HG03175 (cell line): ENCODE measurements around the gene CADPS.
A peak's percentile ranks its signal among the peaks of the same experiment; 100 is the strongest.

Source experiments
- ATAC-seq: cut with Tn5 transposase; IDR thresholded peaks from one replicate; pipeline ENCODE4 v1.9.1; 2021; ENCODE audit warnings: mild to moderate bottlenecking, moderate library complexity; ENCODE audit not compliant: unreplicated experiment

CADPS gene

GRCh38 chr3:62873761-62874710 lies 1.2 kb downstream of the CADPS start:
- no peak for ATAC-seq

- no peak for ATAC-seq
Measured at GRCh38 chr3:62873451-62873760, 1.8 kb downstream of the CADPS start.

- ATAC-seq = no peak
Measured at GRCh38 chr3:62872318-62872717, 2.9 kb downstream of the CADPS start.

GRCh38 chr3:62870321-62870720 lies 4.9 kb downstream of the CADPS start:
- no peak for ATAC-seq

GRCh38 chr3:62863648-62864047 lies 11.6 kb downstream of the CADPS start:
- ATAC-seq = no peak

GRCh38 chr3:62859203-62859791 lies 15.9 kb downstream of the CADPS start:
- no peak for ATAC-seq

GRCh38 chr3:62845996-62846395 lies 29.2 kb downstream of the CADPS start:
- ATAC-seq = no peak

- ATAC-seq = no peak
Measured at GRCh38 chr3:62843508-62843907, 31.7 kb downstream of the CADPS start.

GRCh38 chr3:62839748-62840147 lies 35.5 kb downstream of the CADPS start:
- ATAC-seq = no peak

GRCh38 chr3:62837145-62837787 lies 38.0 kb downstream of the CADPS start:
- ATAC-seq = no peak

- ATAC-seq = peak; percentile 71
Measured at GRCh38 chr3:62835554-62836236, 39.5 kb downstream of the CADPS start.

- ATAC-seq = no peak
Measured at GRCh38 chr3:62833538-62833937, 41.7 kb downstream of the CADPS start.

- no peak for ATAC-seq
Measured at GRCh38 chr3:62832553-62832952, 42.7 kb downstream of the CADPS start.

- ATAC-seq = no peak
Measured at GRCh38 chr3:62830727-62831322, 44.4 kb downstream of the CADPS start.

GRCh38 chr3:62827550-62827949 lies 47.7 kb downstream of the CADPS start:
- no peak for ATAC-seq

GRCh38 chr3:62824965-62825592 lies 50.1 kb downstream of the CADPS start:
- ATAC-seq = no peak

- no peak for ATAC-seq
Measured at GRCh38 chr3:62823461-62824050, 51.7 kb downstream of the CADPS start.

GRCh38 chr3:62822905-62823304 lies 52.3 kb downstream of the CADPS start:
- ATAC-seq = no peak

GRCh38 chr3:62818347-62818746 lies 56.9 kb downstream of the CADPS start:
- ATAC-seq = peak; percentile 82

- ATAC-seq = no peak
Measured at GRCh38 chr3:62817678-62818077, 57.5 kb downstream of the CADPS start.
